K562 (cell line): ENCODE data around the gene SFSWAP. TPM values are rescaled to one million over a fixed set of nuclear protein-coding genes. Genes with fewer than 3 reads are reported as not detected.

Experiments
- CBX2 ChIP-seq: fragments of 200-600 bp; sonication (generic); IDR thresholded peaks from one replicate; pipeline ENCODE4 v1.6.1; 2012; ENCODE audit warnings: mild to moderate bottlenecking, low read length, inconsistent platforms; ENCODE audit not compliant: insufficient read depth, poor library complexity, severe bottlenecking
- CHD1 ChIP-seq: fragments of 200-600 bp; sonication (generic); IDR thresholded peaks from one replicate; pipeline ENCODE4 v1.6.1; 2012; ENCODE audit warnings: mild to moderate bottlenecking, moderate library complexity, low read length, inconsistent platforms
- CHD4 ChIP-seq: fragments of 200-600 bp; sonication (generic); IDR thresholded peaks from 3 replicates; pipeline ENCODE4 v1.6.1; 2012; ENCODE audit warnings: low read depth, mild to moderate bottlenecking, mixed read lengths, low read length, inconsistent platforms; ENCODE audit not compliant: insufficient read depth, insufficient replicate concordance, poor library complexity, severe bottlenecking
- CXXC5 ChIP-seq: fragments of 250-450 bp; sonication (Bioruptor Pico); IDR thresholded peaks from 2 replicates; pipeline ENCODE4 v1.8.0; 2022; ENCODE audit warnings: inconsistent platforms, mild to moderate bottlenecking, moderate library complexity
- ELF2 ChIP-seq: fragments of 250-450 bp; sonication (Bioruptor Pico); IDR thresholded peaks from 2 replicates; pipeline ENCODE4 v1.5.0; 2021; ENCODE audit warnings: mild to moderate bottlenecking
- ETS1 ChIP-seq: conservative IDR thresholded peaks from 2 replicates; pipeline ENCODE4 v1.6.1; 2011; ENCODE audit warnings: low read depth, mild to moderate bottlenecking, low read length; ENCODE audit not compliant: control insufficient read depth
- GATA2 ChIP-seq: sonication (generic); formaldehyde crosslinking; IDR thresholded peaks from 2 replicates; pipeline ENCODE4 v1.4.0; 2020; ENCODE audit warnings: mild to moderate bottlenecking, missing genetic modification reagents
- HDAC8 ChIP-seq: fragments of 450-650 bp; IDR thresholded peaks from 2 replicates; pipeline ENCODE4 v1.6.1; 2016; ENCODE audit warnings: mild to moderate bottlenecking, missing genetic modification characterization, moderate library complexity, missing compliant biosample characterization
- HEY1 ChIP-seq: fragments of 250-450 bp; sonication (Bioruptor Pico); IDR thresholded peaks from 2 replicates; pipeline ENCODE4 v1.5.0; 2020; ENCODE audit warnings: mild to moderate bottlenecking, moderate library complexity, borderline replicate concordance
- HNRNPH1 ChIP-seq: fragments of 200-400 bp; formaldehyde crosslinking; optimal IDR thresholded peaks from 2 replicates; pipeline ENCODE3; 2017; ENCODE audit warnings: low read depth, mild to moderate bottlenecking, low read length, moderate library complexity
- KDM1A ChIP-seq, 2 experiments: fragments of 450-650 bp; IDR thresholded peaks; 2 replicates each; pipeline ENCODE4 v1.6.1; 2016; ENCODE audit warnings: mild to moderate bottlenecking in 2 of 2
- KHSRP ChIP-seq: fragments of 450-650 bp; IDR thresholded peaks from 2 replicates; pipeline ENCODE4 v1.6.1; 2017
- KLF6 ChIP-seq: fragments of 250-450 bp; sonication (Bioruptor Pico); IDR thresholded peaks from 2 replicates; pipeline ENCODE4 v1.4.0; 2020; ENCODE audit warnings: mild to moderate bottlenecking, moderate library complexity, borderline replicate concordance
- MEF2D ChIP-seq: conservative IDR thresholded peaks from 2 replicates; pipeline ENCODE4 v1.6.1; 2016; ENCODE audit warnings: low read depth, missing genetic modification characterization, missing compliant biosample characterization
- NCOA1 ChIP-seq: fragments of 450-650 bp; IDR thresholded peaks from 2 replicates; pipeline ENCODE4 v1.6.1; 2016; ENCODE audit warnings: low read depth
- NFRKB ChIP-seq: fragments of 450-650 bp; IDR thresholded peaks from 2 replicates; pipeline ENCODE4 v1.6.1; 2016; ENCODE audit warnings: low read depth
- PCBP2 ChIP-seq: fragments of 200-400 bp; formaldehyde crosslinking; IDR thresholded peaks from 2 replicates; pipeline ENCODE4 v1.6.1; 2018; ENCODE audit warnings: low read length, low read depth, mild to moderate bottlenecking, moderate library complexity; ENCODE audit not compliant: poor library complexity, severe bottlenecking
- PPARD ChIP-seq: fragments of 250-450 bp; sonication (Bioruptor Pico); IDR thresholded peaks from 2 replicates; pipeline ENCODE4 v1.8.0; 2022; ENCODE audit warnings: inconsistent platforms, mild to moderate bottlenecking, moderate library complexity
- RBM39 ChIP-seq: fragments of 200-400 bp; formaldehyde crosslinking; optimal IDR thresholded peaks from 2 replicates; pipeline ENCODE3; 2018; ENCODE audit warnings: low read depth, low read length
- SRSF3 ChIP-seq: fragments of 200-400 bp; formaldehyde crosslinking; IDR thresholded peaks from 2 replicates; pipeline ENCODE4 v1.6.1; 2016; ENCODE audit warnings: mild to moderate bottlenecking, low read length, moderate library complexity; ENCODE audit not compliant: insufficient read depth
- TARDBP ChIP-seq: fragments of 450-650 bp; IDR thresholded peaks from 2 replicates; pipeline ENCODE4 v1.6.1; 2016
- ZNF239 ChIP-seq: fragments of 250-450 bp; sonication (Bioruptor Pico); IDR thresholded peaks from 2 replicates; pipeline ENCODE4 v1.4.0; 2020; ENCODE audit warnings: mild to moderate bottlenecking
- ZNF24 ChIP-seq: fragments of 450-650 bp; IDR thresholded peaks from 2 replicates; pipeline ENCODE4 v1.6.1; 2016
- ZNF324 ChIP-seq: fragments of 250-450 bp; sonication (Bioruptor Pico); IDR thresholded peaks from 2 replicates; pipeline ENCODE4 v1.4.0; 2020; ENCODE audit warnings: mild to moderate bottlenecking
- ZNF586 ChIP-seq: fragments of 450-650 bp; formaldehyde crosslinking; conservative IDR thresholded peaks from 2 replicates; pipeline ENCODE4 v1.4.0; 2020; ENCODE audit warnings: mild to moderate bottlenecking, moderate library complexity
- ZNF699 ChIP-seq: fragments of 250-450 bp; sonication (Bioruptor Pico); IDR thresholded peaks from 2 replicates; pipeline ENCODE4 v1.8.0; 2021; ENCODE audit warnings: mild to moderate bottlenecking, moderate library complexity; ENCODE audit not compliant: insufficient replicate concordance
- polyA plus RNA-seq, 8 experiments: library from polyadenylated mRNA; depleted of rRNA in 4 of 8; stranded (reverse) in 5 of 8; unstranded in 3 of 8; fragments of >200 nt; fragmentation: Nextera tagmentation in 2 of 8; fragmentation: Illumina TruSeq in 1 of 8; extraction: Ambion mirVana in 2 of 8; extraction: Trizol in 1 of 8; gene quantifications; 2 replicates each; pipeline versions ENCODE4 v1.2.1 to v1.2.3, GENCODE V29; 2011 to 2014; ENCODE audit warnings: inconsistent platforms in 1 of 8, missing spikeins in 1 of 8
- total RNA-seq, 7 experiments: library from RNA; depleted of rRNA in 6 of 7; stranded (reverse); fragments of >200 nt in 6 of 7; fragmentation: Illumina TruSeq in 2 of 7; extraction: Trizol in 2 of 7; gene quantifications; 2 replicates each; pipeline versions ENCODE4 v1.2.1 to v1.2.3, GENCODE V29; 2011 to 2021; ENCODE audit warnings: low replicate concordance in 1 of 7
- TF ChIP-seq, protein P1 (sequence below): fragments of 450-650 bp; formaldehyde crosslinking; IDR thresholded peaks from 2 replicates; pipeline ENCODE4 v1.4.0; 2020; ENCODE audit warnings: mild to moderate bottlenecking, moderate library complexity

The SFSWAP gene
- total and polyA plus RNA-seq, 9 of the 15 experiments (the other 6 are each of a cell fraction or from before 2014, with no cell fraction given) = 2.4 to 60.4 (median 32.6) TPM

DNA sequence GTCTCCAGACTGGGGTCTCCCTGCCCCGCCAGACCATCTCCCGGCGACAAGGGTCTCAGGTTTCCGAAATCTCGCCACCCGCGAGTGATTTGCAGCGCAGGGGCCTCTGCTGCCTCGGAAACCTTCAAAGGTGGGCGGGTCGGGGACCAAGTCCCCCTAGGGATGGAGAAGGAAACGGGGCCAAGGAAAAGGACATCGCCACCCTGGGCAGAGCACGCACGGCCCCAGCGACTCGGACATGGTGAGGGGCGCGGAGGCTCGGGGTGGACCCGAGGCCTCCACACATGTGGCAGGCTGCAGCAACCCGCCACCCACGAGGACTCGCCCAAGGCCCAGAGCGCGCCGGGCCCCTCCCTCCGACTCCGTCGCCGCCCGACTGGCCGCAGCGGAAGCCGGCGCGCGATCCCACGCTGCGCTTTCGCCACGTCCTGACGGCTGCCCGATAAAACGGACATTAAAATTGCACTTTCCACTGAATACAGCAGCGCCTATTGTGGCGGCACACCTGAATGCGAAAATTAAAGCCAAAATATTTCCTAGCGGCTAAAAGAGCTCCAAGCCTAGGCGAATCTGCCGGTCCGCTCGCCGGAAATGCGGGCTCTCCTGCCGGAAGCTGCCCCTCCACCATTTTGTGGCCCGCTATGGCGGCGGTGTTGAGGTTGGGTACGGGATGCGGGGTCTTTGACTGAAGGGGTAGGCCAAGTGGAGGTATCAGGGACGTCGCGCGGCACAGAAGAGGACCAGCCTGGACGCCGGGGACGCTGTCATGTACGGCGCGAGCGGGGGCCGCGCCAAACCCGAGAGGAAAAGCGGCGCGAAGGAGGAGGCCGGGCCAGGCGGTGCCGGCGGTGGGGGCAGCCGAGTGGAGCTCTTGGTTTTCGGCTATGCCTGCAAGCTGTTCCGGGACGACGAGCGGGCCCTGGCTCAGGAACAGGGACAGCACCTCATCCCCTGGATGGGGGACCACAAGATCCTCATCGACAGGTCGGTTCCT lies at the start of gene SFSWAP (continued):
- peak; percentile 84; the same call in 1 of the 2 replicates for TF ChIP-seq HDAC8 (tag)
- no peak for TF ChIP-seq PCBP2
- no peak for TF ChIP-seq HEY1
- TF ChIP-seq ZNF324 (CRISPR knock-in tag) = no peak
- TF ChIP-seq CHD4 = no peak
- TF ChIP-seq KLF6 = 0 out of 2 replicates have a peak, but pooled peaks have one; percentile 39
- TF ChIP-seq ELF2 (CRISPR knock-in tag) = peak; percentile 85
- TF ChIP-seq CXXC5 = peak; percentile 99
- no peak for TF ChIP-seq KHSRP
- no peak for TF ChIP-seq ZNF699
- TF ChIP-seq CHD1 = peak; percentile 37
- peak; percentile 30 for TF ChIP-seq ETS1
- no peak for TF ChIP-seq NCOA1
- TF ChIP-seq ZNF24 = no peak
- no peak for TF ChIP-seq RBM39
- no peak for TF ChIP-seq KDM1A (IDR thresholded peaks at IDR 0.05)
- no peak for TF ChIP-seq TARDBP
- TF ChIP-seq NFRKB = peak; percentile 97
- TF ChIP-seq MEF2D (tag) = no peak
- no peak for TF ChIP-seq SRSF3
- TF ChIP-seq GATA2 (CRISPR knock-in tag) = no peak
- TF ChIP-seq ZNF239 = no peak
- TF ChIP-seq, protein P1, sequence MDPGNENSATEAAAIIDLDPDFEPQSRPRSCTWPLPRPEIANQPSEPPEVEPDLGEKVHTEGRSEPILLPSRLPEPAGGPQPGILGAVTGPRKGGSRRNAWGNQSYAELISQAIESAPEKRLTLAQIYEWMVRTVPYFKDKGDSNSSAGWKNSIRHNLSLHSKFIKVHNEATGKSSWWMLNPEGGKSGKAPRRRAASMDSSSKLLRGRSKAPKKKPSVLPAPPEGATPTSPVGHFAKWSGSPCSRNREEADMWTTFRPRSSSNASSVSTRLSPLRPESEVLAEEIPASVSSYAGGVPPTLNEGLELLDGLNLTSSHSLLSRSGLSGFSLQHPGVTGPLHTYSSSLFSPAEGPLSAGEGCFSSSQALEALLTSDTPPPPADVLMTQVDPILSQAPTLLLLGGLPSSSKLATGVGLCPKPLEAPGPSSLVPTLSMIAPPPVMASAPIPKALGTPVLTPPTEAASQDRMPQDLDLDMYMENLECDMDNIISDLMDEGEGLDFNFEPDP (CRISPR knock-in tag) = no peak
- no peak for TF ChIP-seq ZNF586 (CRISPR knock-in tag)
- TF ChIP-seq HNRNPH1 = no peak
- TF ChIP-seq PPARD (CRISPR knock-in tag) = no peak
- TF ChIP-seq CBX2 = no peak
